GM19240 (cell line): ENCODE data around the gene OR1K1.

ENCODE experiments used
- DNase-seq: peaks from one replicate; pipeline ENCODE4 v3.0.0; 2011; ENCODE audit warnings: low spot score; ENCODE audit not compliant: insufficient read length

Gene OR1K1

DNA sequence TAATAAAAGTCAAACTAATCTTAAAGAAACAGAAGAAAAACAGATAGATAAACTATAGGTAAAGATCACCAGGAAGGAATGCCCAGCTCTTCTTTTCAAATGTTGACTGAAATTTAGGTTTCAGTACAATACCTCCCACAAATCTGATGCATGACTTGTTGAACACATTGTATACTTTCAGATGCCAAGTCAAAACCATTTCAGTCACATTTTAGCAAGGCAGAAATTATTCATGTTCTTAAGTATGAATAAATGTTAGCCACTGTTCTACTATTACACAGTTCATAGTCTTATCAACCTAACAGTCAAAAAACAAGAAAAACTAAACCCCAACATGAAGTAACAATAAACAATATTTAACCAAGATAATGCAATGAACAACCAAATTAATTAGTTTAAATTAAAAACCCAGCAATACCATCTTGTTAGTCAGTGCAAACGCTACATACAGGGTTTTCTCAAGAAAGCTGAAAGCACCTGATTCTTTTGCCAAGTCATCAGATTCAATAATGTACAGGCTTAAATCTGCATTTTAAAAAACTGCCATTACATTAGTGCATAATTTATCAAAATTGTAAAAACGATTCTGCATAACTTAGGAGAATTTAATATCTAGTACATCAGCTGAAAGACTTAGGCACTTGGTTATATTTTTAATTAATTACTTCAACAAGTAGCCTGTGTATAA, 48.5 kb downstream of the OR1K1 start:
- DNase-seq = no peak
